GM12878 (cell line): ENCODE data around the gene PTGDR2.

ENCODE experiments used
- NRF1 ChIP-seq: conservative IDR thresholded peaks from 2 replicates; pipeline ENCODE4 v1.6.1; 2011; ENCODE audit warnings: mild to moderate bottlenecking, low read depth, low read length, improper control_type of control experiment
- POLR2A ChIP-seq: IDR thresholded peaks from 2 replicates; pipeline ENCODE4 v1.6.1; 2011; ENCODE audit warnings: low read depth, mild to moderate bottlenecking, low read length
- POLR2AphosphoS2 ChIP-seq: IDR thresholded peaks from 2 replicates; pipeline ENCODE4 v1.6.1; 2011; ENCODE audit warnings: low read depth, mild to moderate bottlenecking, low read length, improper control_type of control experiment, moderate library complexity
- POLR2AphosphoS5 ChIP-seq: IDR thresholded peaks from 2 replicates; pipeline ENCODE4 v1.6.1; 2011; ENCODE audit warnings: mild to moderate bottlenecking, low read length, inconsistent platforms
- SUZ12 ChIP-seq: fragments of 200-600 bp; sonication (generic); IDR thresholded peaks from one replicate; pipeline ENCODE4 v1.6.1; 2018; ENCODE audit warnings: antibody characterized with exemption, mild to moderate bottlenecking; ENCODE audit not compliant: unreplicated experiment
- TBL1XR1 ChIP-seq: IDR thresholded peaks from 2 replicates; pipeline ENCODE4 v1.6.1; 2012; ENCODE audit warnings: low read depth, low read length, improper control_type of control experiment
- YY1 ChIP-seq: IDR thresholded peaks from 2 replicates; pipeline ENCODE4 v1.6.1; 2011; ENCODE audit warnings: low read depth, mild to moderate bottlenecking, low read length
- TF ChIP-seq, protein P1 (sequence below): IDR thresholded peaks from 2 replicates; pipeline ENCODE4 v1.6.1; 2012; ENCODE audit warnings: mild to moderate bottlenecking, low read depth, low read length
- TF ChIP-seq, protein P2 (sequence below): fragments of 150-350 bp; IDR thresholded peaks from 2 replicates; pipeline ENCODE4 v1.6.1; 2016; ENCODE audit warnings: low read depth, low read length
- TF ChIP-seq, protein P3 (sequence below), 3 experiments: IDR thresholded peaks in 2 of 3; conservative IDR thresholded peaks in 1 of 3; 2 replicates each; pipeline ENCODE4 v1.5.1; 2011; ENCODE audit warnings: low read depth in 3 of 3, low read length in 3 of 3, mild to moderate bottlenecking in 3 of 3, control low read depth in 2 of 3, moderate library complexity in 2 of 3, inconsistent platforms in 1 of 3, mixed read lengths in 1 of 3; ENCODE audit not compliant: control insufficient read depth in 2 of 3, insufficient read depth in 1 of 3; ENCODE audit errors: extremely low read depth in 1 of 3
- TF ChIP-seq, protein P4 (sequence below): fragments of 450-650 bp; IDR thresholded peaks from 2 replicates; pipeline ENCODE4 v1.6.1; 2014; ENCODE audit warnings: mild to moderate bottlenecking
- TF ChIP-seq, protein P5 (sequence below): fragments of 450-650 bp; conservative IDR thresholded peaks from 2 replicates; pipeline ENCODE4 v1.6.1; 2017; ENCODE audit warnings: mild to moderate bottlenecking, moderate library complexity
- TF ChIP-seq, protein P6 (sequence below): IDR thresholded peaks from 2 replicates; pipeline ENCODE4 v1.6.1; 2012; ENCODE audit warnings: low read length, inconsistent platforms
- TF ChIP-seq, protein P7 (sequence below): IDR thresholded peaks from 2 replicates; pipeline ENCODE4 v1.6.1; 2012; ENCODE audit warnings: low read depth, low read length, improper control_type of control experiment

DNA sequence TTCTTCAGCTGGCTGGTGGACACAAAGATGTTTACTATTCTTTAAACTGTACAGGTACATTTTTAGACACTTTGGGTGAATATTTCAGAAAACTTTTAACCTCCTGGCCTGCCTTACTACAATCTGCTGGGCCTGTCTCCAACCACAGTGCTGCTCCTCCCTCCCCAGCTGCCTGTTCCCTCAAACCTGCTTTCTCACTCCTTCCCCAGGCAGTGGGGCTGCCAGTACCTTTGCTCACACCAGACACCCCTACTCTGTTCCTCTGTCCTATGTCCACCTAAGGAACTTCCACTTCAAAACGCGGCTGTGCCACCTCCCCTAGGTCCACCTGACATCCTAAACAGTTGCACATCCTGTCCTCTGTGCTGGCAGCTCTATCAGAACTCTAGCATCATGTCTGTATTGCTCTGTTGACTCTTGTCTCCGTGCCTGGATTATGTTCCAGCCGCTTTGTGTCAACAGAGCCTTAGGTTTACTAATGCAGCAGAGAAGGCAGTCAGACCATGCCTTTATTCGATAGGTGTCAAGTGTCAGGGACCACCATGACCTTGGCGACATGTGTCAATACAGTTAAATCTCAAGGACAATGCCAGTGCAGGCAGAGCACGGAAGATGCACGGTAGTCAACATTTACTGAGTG is 25.0 kb upstream of the PTGDR2 start:
- TF ChIP-seq, protein P1, sequence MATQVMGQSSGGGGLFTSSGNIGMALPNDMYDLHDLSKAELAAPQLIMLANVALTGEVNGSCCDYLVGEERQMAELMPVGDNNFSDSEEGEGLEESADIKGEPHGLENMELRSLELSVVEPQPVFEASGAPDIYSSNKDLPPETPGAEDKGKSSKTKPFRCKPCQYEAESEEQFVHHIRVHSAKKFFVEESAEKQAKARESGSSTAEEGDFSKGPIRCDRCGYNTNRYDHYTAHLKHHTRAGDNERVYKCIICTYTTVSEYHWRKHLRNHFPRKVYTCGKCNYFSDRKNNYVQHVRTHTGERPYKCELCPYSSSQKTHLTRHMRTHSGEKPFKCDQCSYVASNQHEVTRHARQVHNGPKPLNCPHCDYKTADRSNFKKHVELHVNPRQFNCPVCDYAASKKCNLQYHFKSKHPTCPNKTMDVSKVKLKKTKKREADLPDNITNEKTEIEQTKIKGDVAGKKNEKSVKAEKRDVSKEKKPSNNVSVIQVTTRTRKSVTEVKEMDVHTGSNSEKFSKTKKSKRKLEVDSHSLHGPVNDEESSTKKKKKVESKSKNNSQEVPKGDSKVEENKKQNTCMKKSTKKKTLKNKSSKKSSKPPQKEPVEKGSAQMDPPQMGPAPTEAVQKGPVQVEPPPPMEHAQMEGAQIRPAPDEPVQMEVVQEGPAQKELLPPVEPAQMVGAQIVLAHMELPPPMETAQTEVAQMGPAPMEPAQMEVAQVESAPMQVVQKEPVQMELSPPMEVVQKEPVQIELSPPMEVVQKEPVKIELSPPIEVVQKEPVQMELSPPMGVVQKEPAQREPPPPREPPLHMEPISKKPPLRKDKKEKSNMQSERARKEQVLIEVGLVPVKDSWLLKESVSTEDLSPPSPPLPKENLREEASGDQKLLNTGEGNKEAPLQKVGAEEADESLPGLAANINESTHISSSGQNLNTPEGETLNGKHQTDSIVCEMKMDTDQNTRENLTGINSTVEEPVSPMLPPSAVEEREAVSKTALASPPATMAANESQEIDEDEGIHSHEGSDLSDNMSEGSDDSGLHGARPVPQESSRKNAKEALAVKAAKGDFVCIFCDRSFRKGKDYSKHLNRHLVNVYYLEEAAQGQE = no peak
- TF ChIP-seq, protein P2, sequence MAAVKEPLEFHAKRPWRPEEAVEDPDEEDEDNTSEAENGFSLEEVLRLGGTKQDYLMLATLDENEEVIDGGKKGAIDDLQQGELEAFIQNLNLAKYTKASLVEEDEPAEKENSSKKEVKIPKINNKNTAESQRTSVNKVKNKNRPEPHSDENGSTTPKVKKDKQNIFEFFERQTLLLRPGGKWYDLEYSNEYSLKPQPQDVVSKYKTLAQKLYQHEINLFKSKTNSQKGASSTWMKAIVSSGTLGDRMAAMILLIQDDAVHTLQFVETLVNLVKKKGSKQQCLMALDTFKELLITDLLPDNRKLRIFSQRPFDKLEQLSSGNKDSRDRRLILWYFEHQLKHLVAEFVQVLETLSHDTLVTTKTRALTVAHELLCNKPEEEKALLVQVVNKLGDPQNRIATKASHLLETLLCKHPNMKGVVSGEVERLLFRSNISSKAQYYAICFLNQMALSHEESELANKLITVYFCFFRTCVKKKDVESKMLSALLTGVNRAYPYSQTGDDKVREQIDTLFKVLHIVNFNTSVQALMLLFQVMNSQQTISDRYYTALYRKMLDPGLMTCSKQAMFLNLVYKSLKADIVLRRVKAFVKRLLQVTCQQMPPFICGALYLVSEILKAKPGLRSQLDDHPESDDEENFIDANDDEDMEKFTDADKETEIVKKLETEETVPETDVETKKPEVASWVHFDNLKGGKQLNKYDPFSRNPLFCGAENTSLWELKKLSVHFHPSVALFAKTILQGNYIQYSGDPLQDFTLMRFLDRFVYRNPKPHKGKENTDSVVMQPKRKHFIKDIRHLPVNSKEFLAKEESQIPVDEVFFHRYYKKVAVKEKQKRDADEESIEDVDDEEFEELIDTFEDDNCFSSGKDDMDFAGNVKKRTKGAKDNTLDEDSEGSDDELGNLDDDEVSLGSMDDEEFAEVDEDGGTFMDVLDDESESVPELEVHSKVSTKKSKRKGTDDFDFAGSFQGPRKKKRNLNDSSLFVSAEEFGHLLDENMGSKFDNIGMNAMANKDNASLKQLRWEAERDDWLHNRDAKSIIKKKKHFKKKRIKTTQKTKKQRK = no peak
- TF ChIP-seq SUZ12 = no peak
- TF ChIP-seq, protein P3, sequence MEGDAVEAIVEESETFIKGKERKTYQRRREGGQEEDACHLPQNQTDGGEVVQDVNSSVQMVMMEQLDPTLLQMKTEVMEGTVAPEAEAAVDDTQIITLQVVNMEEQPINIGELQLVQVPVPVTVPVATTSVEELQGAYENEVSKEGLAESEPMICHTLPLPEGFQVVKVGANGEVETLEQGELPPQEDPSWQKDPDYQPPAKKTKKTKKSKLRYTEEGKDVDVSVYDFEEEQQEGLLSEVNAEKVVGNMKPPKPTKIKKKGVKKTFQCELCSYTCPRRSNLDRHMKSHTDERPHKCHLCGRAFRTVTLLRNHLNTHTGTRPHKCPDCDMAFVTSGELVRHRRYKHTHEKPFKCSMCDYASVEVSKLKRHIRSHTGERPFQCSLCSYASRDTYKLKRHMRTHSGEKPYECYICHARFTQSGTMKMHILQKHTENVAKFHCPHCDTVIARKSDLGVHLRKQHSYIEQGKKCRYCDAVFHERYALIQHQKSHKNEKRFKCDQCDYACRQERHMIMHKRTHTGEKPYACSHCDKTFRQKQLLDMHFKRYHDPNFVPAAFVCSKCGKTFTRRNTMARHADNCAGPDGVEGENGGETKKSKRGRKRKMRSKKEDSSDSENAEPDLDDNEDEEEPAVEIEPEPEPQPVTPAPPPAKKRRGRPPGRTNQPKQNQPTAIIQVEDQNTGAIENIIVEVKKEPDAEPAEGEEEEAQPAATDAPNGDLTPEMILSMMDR (IDR thresholded peaks at IDR 0.05 in 2 of 3, conservative IDR thresholded peaks at IDR 0.05 in 1 of 3; ENCODE audit: control insufficient read depth in 2 of 3, extremely low read depth in 1 of 3, insufficient read depth in 1 of 3, low read depth in 3 of 3, low read length in 3 of 3) = no peak
- TF ChIP-seq, protein P4, sequence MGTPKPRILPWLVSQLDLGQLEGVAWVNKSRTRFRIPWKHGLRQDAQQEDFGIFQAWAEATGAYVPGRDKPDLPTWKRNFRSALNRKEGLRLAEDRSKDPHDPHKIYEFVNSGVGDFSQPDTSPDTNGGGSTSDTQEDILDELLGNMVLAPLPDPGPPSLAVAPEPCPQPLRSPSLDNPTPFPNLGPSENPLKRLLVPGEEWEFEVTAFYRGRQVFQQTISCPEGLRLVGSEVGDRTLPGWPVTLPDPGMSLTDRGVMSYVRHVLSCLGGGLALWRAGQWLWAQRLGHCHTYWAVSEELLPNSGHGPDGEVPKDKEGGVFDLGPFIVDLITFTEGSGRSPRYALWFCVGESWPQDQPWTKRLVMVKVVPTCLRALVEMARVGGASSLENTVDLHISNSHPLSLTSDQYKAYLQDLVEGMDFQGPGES = no peak
- no peak for TF ChIP-seq POLR2A
- TF ChIP-seq, protein P5, sequence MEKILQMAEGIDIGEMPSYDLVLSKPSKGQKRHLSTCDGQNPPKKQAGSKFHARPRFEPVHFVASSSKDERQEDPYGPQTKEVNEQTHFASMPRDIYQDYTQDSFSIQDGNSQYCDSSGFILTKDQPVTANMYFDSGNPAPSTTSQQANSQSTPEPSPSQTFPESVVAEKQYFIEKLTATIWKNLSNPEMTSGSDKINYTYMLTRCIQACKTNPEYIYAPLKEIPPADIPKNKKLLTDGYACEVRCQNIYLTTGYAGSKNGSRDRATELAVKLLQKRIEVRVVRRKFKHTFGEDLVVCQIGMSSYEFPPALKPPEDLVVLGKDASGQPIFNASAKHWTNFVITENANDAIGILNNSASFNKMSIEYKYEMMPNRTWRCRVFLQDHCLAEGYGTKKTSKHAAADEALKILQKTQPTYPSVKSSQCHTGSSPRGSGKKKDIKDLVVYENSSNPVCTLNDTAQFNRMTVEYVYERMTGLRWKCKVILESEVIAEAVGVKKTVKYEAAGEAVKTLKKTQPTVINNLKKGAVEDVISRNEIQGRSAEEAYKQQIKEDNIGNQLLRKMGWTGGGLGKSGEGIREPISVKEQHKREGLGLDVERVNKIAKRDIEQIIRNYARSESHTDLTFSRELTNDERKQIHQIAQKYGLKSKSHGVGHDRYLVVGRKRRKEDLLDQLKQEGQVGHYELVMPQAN = no peak
- TF ChIP-seq, protein P6, sequence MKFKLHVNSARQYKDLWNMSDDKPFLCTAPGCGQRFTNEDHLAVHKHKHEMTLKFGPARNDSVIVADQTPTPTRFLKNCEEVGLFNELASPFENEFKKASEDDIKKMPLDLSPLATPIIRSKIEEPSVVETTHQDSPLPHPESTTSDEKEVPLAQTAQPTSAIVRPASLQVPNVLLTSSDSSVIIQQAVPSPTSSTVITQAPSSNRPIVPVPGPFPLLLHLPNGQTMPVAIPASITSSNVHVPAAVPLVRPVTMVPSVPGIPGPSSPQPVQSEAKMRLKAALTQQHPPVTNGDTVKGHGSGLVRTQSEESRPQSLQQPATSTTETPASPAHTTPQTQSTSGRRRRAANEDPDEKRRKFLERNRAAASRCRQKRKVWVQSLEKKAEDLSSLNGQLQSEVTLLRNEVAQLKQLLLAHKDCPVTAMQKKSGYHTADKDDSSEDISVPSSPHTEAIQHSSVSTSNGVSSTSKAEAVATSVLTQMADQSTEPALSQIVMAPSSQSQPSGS = no peak
- TF ChIP-seq YY1 = no peak
- TF ChIP-seq POLR2AphosphoS2 = no peak
- TF ChIP-seq POLR2AphosphoS5 = no peak
- TF ChIP-seq NRF1 = no peak
- TF ChIP-seq, protein P7, sequence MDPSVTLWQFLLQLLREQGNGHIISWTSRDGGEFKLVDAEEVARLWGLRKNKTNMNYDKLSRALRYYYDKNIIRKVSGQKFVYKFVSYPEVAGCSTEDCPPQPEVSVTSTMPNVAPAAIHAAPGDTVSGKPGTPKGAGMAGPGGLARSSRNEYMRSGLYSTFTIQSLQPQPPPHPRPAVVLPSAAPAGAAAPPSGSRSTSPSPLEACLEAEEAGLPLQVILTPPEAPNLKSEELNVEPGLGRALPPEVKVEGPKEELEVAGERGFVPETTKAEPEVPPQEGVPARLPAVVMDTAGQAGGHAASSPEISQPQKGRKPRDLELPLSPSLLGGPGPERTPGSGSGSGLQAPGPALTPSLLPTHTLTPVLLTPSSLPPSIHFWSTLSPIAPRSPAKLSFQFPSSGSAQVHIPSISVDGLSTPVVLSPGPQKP = no peak
- no peak for TF ChIP-seq TBL1XR1
